ENCODE data around the gene PA2G4.

Gene PA2G4

GRCh38 chr12:56162468-56163290 lies 58.3 kb downstream of the PA2G4 start:
- no peak for TF ChIP-seq CTCF (IDR thresholded peaks at IDR 0.05)
- DNase-seq (ENCODE audit: low spot score) = no peak
- Histone ChIP-seq H3K27ac (peak overlapping the region; percentile 8 to 61), H3K4me3 (peak overlapping the region; percentile 10)
